HG02798 (cell line): ENCODE measurements around the gene MDGA2.
"Not testable (repeated sequence)": the region's sequence is repeated elsewhere in the genome, so short reads cannot be mapped to it uniquely, and the experiment has no call there.

Source experiments
- ATAC-seq: cut with Tn5 transposase; IDR thresholded peaks from one replicate; pipeline ENCODE4 v1.9.1; 2021; ENCODE audit warnings: mild to moderate bottlenecking; ENCODE audit not compliant: unreplicated experiment, poor library complexity

MDGA2 gene

DNA sequence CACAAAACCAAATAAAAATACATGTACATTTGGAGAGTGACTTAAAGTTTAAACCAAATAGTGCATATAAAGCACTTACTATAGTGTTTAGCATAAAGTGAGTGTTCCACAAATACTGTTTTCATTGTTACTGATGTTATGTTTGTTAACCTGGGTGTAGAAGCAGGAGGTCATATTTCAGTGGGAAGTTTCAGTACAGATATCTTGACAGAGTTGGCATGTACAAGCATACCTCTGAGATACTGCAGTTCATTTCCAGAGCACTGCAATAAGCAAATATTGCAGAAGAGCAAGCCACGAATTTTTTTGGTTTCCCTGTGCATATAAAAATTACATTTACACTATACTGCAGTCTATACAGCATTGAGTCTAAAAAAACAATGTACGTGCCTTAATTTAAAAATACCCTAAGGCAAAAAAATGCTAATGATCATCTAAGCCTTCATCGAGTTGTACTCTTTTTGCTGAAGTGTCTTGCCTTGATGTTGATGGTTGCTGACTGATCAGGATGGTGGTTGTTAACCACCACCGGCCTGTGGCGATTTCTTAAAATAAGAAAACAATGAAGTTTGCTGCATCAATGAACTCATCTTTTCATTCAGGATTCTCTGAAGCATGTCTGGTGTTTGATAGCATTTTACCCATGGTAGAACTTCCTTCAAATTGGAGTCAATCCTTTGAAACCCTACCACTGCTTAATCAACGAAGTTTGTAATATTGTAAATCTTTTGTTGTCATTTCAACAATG is 662.7 kb downstream of the MDGA2 start:
- ATAC-seq = no peak

DNA sequence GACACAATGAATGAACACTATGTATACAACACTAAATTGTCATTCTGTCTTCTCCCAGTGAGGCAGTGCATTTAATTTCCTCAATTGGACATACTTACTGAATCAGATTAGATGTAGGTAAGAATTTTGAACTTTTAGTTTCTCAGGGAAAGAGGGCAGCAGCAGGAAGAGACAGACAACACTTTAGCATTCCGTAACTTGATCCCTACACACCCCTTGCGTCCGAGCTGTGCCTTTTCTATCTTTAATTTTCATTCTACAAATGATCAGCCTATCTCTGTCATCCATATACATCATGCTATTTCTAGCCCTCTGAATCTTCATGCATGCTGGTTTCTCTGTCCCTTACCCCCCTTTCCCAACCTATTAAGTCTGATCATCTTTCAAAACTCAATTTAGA is 665.8 kb downstream of the MDGA2 start:
- ATAC-seq = no peak

GRCh38 chr14:47008732-47009131 is 666.7 kb downstream of the MDGA2 start:
- ATAC-seq = no peak

- no peak for ATAC-seq
Observed at GRCh38 chr14:46999661-47000060, 675.7 kb downstream of the MDGA2 start.

DNA sequence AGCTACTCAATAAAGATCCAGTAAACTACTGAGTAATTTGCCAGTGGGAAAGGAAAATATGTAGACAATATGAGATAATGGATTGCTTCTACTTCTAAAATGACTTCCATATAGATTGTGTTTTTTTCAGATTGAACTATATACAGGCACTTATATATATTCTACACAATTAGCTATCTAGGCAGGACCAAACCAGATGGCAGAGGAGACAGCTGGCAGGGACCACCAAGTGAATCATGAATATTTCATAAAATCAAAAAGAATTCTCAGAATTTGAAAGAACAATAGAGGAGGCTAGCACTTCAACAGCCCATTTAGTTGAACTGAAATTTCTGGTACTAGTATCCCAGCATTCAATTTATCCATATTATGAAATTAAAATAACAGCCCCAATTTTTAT is 685.8 kb downstream of the MDGA2 start:
- ATAC-seq = no peak

GRCh38 chr14:46988312-46988711 is 687.1 kb downstream of the MDGA2 start:
- ATAC-seq = no peak

DNA sequence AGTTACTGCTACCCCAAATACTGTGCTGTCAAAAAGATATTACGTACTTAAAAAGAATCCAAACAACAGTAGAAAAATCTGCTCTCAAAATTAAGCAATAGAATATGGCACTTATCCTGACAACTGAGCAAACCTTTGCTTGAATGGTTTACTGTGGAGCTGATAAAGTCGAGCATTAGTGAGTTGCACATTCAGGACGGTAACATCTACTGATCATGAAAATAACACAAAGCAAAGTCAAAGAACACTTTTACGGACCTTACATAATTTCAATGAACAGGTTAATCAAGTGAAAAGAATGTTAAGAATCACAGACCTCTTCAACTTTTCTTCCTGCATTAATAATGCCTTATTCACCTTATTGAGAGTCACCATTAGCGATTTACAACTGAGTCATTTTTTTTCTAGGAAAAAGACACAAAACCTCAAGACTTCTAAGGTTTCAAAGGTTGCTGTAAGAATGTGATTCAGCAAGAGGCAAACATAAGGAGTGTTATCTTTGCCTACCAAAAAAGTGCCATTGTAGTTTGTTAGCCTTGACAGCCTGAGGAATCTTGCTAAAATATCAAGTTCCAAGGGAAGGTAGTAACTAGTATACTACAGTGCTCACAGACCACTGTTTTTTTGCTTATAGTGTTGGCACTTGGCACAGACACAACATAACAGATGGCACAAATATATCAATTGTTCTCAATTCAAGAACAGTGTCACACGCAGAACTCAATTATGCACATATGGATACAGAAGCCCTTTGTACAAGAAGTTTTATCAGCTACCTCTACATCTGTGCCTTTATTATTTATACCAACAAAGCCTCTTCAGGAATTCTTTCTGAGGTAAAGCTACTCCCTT is 689.6 kb downstream of the MDGA2 start:
- ATAC-seq = no peak

DNA sequence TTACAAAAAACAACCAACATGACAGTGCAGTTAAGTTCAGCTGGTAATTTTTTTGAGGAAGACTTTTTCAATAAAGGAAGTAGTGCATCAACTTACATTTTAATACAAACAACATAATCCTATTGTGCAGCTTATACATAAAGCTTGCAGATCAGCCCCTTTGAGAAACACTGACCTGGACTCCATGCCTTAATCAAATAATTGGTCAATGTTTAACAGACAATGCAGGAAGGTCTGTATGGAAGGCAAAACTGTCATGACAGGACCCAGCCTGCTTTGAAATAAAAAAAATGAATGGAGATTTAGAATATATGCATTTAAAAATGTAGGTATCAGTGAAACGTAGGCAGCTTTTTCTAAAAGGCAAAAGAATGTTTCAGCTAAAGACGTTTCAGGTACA is 702.1 kb downstream of the MDGA2 start:
- ATAC-seq = no peak

GRCh38 chr14:46964378-46964777 is 711.0 kb downstream of the MDGA2 start:
- no peak for ATAC-seq

GRCh38 chr14:46951103-46951502 is 724.3 kb downstream of the MDGA2 start:
- no peak for ATAC-seq

GRCh38 chr14:46940611-46941010 is 734.8 kb downstream of the MDGA2 start:
- ATAC-seq = no peak

DNA sequence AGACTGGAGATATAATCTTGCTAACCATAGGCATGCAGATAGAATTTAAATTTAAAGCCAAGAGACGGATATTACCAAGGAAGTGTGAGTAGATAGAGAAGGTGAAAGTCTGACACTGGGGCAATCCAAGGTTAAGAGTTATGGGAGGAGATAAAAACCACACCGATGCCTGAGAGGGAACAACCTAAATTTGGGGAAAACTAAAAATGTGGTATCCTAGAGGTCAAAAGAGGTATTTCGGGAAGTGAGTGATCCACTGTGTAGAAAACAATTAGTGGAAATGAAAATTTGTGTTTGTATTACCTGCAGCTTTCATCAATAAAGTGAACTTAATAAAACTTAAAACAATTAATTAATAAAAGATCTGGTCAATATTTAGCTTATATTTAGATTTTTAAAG is 754.9 kb downstream of the MDGA2 start:
- no peak for ATAC-seq

DNA sequence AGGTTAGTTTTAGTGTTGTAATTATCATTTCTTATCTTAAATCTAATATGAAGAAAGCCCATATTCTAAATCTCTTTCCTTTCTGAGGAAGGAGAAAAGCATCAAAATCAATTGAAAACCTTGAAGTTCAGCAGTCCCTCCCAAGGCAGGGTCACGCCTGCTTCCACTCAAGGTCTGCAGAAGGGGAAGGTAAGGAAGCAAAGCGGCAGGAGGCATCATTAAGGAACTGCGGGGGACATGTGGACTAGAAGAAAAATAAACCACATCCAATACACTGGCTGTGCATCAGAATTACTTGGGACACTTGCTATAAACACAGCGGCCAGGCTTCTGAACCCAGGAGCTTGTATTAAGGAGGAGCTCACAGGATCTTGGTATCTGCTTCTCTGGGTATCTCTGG is 759.9 kb downstream of the MDGA2 start:
- not testable (repeated sequence) for ATAC-seq

- ATAC-seq = no peak
Observed at GRCh38 chr14:46902837-46903236, 772.6 kb downstream of the MDGA2 start.

- ATAC-seq = no peak
Observed at GRCh38 chr14:46894476-46894875, 780.9 kb downstream of the MDGA2 start.

GRCh38 chr14:46887144-46887543 is 788.3 kb downstream of the MDGA2 start:
- no peak for ATAC-seq

DNA sequence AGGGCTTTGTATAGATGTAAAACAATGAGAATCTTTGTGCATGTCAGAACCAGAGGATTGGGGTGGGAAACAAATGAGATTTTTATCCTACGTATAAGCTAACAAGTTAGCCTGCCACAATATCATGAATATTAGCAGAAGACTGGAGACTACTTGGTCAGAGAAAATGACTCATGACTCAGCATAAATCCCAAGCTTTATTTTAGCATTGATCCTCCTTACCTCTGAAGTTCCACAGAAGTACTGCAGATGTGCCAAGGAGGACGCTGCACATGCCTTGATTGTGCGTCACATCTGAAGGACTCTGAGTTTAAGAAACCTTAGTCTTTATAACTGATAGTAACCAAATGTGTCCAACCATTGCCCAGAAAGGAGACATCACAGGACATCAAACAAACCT is 789.8 kb downstream of the MDGA2 start:
- ATAC-seq = no peak

DNA sequence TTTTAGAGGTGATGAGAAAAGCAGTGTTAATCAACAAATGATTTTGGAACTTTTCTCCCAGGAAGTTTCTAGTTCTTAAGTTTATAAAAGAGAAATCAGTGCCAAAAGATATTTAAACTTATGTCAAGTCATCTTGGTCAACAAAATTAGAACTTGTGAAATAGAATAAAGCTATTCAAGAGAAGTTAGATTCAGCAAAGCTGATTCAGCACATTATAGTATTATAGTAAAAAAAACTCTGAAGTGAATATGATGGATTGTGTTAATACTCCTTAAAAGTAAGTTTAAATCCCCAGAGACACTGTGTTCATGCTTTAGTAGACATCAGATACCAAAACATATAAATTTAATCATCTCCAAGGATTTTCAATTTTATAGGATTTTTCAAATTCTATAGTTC is 813.7 kb downstream of the MDGA2 start:
- ATAC-seq = no peak

DNA sequence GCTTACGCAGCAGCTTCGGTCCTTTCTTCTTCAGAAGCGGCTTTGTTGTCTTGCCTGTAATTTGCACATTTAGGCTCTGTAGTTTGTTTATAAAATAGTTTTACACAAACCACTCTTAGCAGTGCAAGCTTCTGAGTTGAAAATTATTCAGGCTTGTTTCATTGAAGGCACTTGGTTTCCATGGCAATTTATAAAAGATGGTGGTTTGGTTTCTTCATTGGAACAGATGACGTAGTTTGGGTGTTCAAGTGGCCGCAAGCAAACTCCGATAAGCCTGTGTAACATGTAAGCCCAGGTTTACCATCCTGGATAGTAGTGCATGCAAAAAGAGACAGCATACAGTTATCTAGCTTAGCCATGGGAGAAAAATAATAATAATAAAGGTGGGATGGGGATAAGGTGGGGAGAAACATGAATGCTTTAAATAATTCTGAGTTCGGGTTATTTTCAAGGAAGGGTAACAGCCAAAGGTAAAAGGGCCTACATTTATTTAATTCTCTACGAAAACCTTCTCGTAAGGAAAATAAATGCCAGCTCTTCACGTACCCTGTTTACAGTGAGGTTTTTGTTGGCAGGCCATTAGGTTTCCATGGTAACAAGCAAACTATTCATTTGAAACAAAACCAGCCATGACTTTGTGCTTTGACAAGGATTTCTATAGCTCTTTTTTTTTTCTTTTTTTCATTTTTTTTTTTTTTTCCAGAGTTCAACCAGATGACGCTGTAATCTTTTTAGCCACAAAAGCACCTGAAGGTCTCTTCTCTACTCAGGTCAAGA is 834.3 kb downstream of the MDGA2 start:
- ATAC-seq = no peak

DNA sequence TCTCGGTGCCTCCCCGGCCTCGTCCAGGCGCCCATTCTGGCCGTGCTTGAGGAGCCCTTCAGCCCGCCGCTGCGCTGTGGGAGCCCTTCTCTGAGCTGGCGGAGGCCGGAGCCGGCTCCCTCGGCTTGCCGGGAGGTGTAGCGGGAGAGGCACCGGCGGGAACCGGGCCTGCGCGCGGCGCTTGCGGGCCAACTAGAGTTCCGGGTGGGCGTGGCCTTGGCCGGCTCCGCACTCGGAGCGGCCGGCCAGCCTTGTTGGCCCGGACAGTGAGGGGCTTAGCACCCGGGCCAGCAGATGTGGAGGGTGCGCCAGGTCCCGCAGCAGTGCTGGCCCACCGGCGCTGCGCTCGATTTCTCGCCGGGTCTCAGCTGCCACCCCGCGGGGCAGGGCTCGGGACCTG is 855.1 kb downstream of the MDGA2 start:
- ATAC-seq = no peak

- no peak for ATAC-seq
Observed at GRCh38 chr14:46819117-46819516, 856.3 kb downstream of the MDGA2 start.
